ENCODE results near the gene ARHGAP18. TPM values are rescaled to one million over a fixed set of nuclear protein-coding genes. Genes with fewer than 3 reads are reported as not detected.
A peak's percentile ranks its signal among the peaks of the same experiment; 100 is the strongest.

The ARHGAP18 gene
- total RNA-seq, 4 donors from 2014 or later: 5.1 to 12.7 (median 7.7) TPM

DNA sequence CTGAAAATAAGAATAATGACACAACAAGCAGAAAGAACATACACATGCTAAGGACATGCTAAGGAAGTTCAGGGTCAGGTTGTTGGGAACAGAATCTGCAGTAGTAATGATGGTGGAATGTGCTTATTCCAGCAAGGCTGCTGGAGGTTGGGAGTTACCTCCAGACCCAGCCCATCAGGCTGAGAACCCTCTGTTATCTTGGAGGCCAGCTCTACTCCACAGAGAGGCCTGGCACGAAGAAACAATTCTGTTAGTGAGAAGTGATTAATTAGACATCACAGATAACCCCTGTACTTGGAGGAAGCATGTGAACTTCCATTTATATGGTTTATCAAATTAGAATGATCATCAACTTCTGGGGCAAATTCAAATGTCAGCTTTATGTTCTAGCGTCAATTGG is 22.1 kb upstream of the ARHGAP18 start:
- TF ChIP-seq POLR2A (IDR thresholded peaks at IDR 0.05): no peak
- no peak for DNase-seq (ENCODE audit: low spot score in 2 of 2)
- no peak overlapping the region for H3K4me3 ChIP-seq (ENCODE audit: low read depth, poor library complexity, severe bottlenecking)
- intact Hi-C loops (cut with DNase I; ENCODE audit: low total_unique reads): no loop called here
- 80 to 86% methylated on average over 2 of the region's 2 CpGs for WGBS, 2 donors

DNA sequence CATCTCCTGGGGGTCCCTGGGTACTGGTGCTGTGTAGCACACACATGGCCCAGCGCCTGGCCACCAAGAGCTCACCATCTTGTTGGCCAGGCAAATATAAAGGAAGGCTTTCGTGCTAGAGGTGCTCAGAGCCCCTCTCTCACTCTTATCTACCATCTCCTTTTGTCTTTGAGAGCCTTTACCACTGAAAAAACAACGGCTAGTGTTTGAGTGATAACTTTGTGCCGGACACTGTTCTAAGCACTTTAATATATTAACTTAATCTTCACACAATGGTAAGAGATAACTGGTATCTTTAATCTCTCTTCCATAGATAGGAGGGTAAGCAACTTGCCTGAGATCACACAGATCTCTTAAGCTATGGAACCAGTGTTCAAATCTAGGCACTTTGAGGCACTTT is 21.5 kb upstream of the ARHGAP18 start:
- WGBS, 2 donors: 70 to 84% methylated on average over 4 of the region's 4 CpGs
- intact Hi-C loops (cut with DNase I; ENCODE audit: low total_unique reads): no loop called here
- no peak overlapping the region for H3K4me3 ChIP-seq (ENCODE audit: low read depth, poor library complexity, severe bottlenecking)

DNA sequence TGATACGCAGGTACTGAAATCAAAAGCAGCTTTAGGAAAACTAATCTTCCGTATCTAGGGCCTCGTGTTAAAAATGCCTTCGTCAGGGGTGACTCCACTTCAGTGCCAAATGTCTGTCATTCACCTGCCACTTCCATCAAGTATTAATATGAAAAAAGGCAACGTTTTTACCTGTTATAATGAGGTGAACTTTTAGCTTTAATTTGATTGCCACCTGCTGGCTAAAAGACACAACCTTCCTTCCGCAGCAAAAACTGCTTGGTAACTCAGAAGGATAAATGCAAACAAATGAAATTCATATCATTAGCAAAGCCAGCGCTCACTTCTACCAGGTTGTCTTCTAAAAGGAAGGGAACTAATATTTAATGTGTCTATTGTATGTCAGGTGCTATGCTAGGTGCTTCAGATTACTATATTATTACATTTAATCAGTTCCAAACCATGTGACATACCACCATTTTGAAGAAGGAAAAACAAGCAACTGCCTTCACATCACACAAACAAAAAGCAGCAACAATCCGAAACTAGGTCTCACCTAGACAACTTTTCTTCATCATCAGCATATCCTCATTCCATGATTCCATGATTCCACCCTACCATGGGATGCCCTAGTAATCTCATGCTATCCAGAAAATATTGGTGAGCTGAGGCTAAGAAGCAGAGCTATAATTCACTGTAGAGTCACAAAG is 20.6 kb upstream of the ARHGAP18 start:
- TF ChIP-seq POLR2A (IDR thresholded peaks at IDR 0.05): no peak
- TF ChIP-seq, protein P1, sequence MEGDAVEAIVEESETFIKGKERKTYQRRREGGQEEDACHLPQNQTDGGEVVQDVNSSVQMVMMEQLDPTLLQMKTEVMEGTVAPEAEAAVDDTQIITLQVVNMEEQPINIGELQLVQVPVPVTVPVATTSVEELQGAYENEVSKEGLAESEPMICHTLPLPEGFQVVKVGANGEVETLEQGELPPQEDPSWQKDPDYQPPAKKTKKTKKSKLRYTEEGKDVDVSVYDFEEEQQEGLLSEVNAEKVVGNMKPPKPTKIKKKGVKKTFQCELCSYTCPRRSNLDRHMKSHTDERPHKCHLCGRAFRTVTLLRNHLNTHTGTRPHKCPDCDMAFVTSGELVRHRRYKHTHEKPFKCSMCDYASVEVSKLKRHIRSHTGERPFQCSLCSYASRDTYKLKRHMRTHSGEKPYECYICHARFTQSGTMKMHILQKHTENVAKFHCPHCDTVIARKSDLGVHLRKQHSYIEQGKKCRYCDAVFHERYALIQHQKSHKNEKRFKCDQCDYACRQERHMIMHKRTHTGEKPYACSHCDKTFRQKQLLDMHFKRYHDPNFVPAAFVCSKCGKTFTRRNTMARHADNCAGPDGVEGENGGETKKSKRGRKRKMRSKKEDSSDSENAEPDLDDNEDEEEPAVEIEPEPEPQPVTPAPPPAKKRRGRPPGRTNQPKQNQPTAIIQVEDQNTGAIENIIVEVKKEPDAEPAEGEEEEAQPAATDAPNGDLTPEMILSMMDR (IDR thresholded peaks at IDR 0.05): peak in 1 of 3 donors; percentile 30
- intact Hi-C loops (cut with DNase I; ENCODE audit: low total_unique reads): no loop called here
- 42 to 45% methylated on average over 8 of the region's 8 CpGs for WGBS, 2 donors
- no peak overlapping the region for H3K4me3 ChIP-seq (ENCODE audit: low read depth, poor library complexity, severe bottlenecking)
- DNase-seq (ENCODE audit: low spot score in 2 of 2): no peak

More for the DNA sequence above, 21.5 kb upstream of the ARHGAP18 start:
- TF ChIP-seq, protein P1 (IDR thresholded peaks at IDR 0.05): no peak
- TF ChIP-seq POLR2A (IDR thresholded peaks at IDR 0.05): no peak
- no peak for DNase-seq (ENCODE audit: low spot score in 2 of 2)

DNA sequence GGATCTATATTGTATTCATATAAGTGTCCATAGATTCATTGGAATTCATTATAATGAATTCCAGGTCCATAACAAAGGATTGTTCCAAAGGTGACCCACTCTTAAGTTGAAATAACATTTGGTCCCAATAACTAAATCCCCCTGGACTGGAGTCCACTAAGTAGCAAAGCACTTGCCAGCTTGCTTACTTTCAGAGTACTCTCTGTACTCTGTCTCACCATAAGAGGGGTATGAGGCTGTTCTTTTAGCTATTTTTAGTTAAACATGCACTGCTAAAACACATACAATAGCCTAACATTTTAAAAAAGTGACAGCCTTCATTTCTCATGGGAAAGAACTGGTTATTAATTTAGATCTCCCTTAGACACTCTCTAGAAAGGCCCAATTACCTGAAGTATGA is 16.7 kb upstream of the ARHGAP18 start:
- no peak for DNase-seq (ENCODE audit: low spot score in 2 of 2)
- intact Hi-C loops (cut with DNase I; ENCODE audit: low total_unique reads): loop anchor here (5.0 kb wide), 1 partner anchor 129 kb away; no protein-coding TSS in a partner anchor
- TF ChIP-seq, protein P1 (IDR thresholded peaks at IDR 0.05): no peak
- no peak for TF ChIP-seq POLR2A (IDR thresholded peaks at IDR 0.05)
- no peak overlapping the region for H3K4me3 ChIP-seq (ENCODE audit: low read depth, poor library complexity, severe bottlenecking)

DNA sequence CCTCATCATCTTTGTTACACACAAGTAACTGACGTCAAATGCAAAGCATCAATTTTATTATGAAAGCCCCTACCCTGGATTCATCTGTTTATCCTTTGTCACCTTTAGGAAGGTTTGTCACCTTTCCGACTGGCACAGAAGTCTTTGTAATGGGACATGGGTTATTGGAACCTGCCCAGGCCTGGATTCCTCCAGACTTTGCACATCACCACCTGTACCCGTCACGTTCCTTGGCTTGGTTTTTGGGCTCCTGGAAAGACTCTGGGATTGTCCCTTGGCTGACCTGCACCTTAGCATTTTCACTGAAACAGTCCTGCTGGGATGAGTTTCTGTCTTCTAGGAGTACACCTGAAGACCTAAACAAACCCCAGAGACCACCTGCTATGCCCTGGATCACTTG is 15.4 kb upstream of the ARHGAP18 start:
- TF ChIP-seq POLR2A (IDR thresholded peaks at IDR 0.05): no peak
- TF ChIP-seq, protein P1 (IDR thresholded peaks at IDR 0.05): no peak
- no peak overlapping the region for H3K4me3 ChIP-seq (ENCODE audit: low read depth, poor library complexity, severe bottlenecking)
- DNase-seq (ENCODE audit: low spot score in 2 of 2): no peak
- 77 to 91% methylated on average over 4 of the region's 4 CpGs for WGBS, 2 donors
- intact Hi-C loops (cut with DNase I; ENCODE audit: low total_unique reads): loop anchor here (5.0 kb wide), 1 partner anchor 128 kb away; no protein-coding TSS in a partner anchor

DNA sequence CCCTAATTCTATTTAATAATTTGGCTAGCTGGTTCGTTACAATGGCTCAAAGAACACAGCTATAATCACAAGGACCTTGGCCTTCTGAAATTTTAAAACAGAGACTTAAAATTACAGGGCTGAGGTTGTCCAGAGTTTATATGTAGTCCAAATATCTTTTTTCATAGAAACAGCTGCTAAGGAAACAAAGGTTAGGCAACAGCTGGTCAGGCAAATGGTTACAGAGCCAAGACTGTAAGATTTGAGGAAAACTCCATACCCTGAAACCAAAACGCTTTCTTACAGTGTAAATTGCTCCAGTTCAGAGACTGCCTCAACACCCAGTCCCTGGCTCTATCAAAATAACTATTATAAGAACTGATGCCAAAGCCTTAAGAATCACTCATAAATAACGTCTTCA is 9.7 kb upstream of the ARHGAP18 start:
- DNase-seq (ENCODE audit: low spot score in 2 of 2): no peak
- no peak overlapping the region for H3K4me3 ChIP-seq (ENCODE audit: low read depth, poor library complexity, severe bottlenecking)
- 44 to 70% methylated on average over 3 of the region's 3 CpGs for WGBS, 2 donors
- TF ChIP-seq, protein P1 (IDR thresholded peaks at IDR 0.05): no peak
- TF ChIP-seq POLR2A (IDR thresholded peaks at IDR 0.05): no peak
- intact Hi-C loops (cut with DNase I; ENCODE audit: low total_unique reads): no loop called here

Data from lower leg skin (tissue), 4 donors.